GM21619 (cell line): ENCODE data around the gene SDC3.

Experiments used
- ATAC-seq: cut with Tn5 transposase; IDR thresholded peaks from one replicate; pipeline ENCODE4 v1.9.1; 2021; ENCODE audit not compliant: unreplicated experiment

The SDC3 gene

DNA sequence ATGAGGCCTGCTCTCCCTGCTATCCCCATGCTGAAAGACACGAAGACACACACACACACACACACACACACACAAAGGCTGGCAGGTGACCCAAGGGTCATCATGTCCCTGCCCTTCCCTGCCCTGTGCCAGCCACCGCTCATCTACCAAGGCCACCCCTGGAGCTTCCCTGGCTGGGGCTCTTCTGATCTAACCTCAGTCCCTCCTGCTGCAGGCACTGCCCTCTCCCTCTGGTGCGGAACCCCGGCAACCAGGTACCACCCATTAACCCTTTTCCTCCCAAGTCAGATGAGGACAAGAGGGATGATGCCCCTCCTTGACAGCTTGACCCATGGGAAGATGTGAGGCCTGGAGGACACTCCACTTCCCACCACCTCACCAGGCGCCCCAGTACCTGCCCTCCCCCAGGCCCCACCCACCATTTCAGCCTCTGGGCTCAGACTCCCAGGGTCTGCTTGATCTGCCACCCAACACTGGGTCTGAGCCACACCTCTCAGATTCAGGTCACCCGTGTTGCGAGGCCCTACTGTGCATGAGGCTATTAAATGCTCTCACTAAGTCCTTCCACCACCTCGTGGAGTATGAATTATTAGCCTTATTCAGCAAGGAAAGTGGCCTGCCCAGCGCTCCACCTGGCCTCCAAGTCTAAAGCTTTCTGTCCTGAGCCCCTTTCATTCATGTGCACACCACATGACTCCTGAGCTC, 2.5 kb downstream of the SDC3 start:
- ATAC-seq, result no peak

DNA sequence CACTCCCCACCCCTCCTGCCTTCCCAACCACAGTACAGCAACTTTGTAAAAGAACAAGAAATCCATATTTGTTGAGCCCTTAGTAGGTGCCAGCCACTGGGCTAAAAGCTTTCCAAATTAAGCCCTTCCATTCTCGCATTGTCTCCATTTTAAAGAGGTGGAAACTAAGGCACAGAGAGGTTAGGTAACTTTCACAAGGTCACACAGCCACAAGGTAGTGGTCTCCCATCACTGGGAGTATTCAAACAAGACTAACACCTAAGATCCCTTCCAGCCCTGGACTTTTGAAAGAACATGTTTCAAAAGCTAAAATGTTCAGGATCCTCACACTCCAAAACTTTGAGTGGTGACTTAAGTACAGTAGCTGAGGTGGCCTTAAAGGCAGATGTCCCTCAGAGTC, 3.2 kb downstream of the SDC3 start:
- ATAC-seq, result no peak

DNA sequence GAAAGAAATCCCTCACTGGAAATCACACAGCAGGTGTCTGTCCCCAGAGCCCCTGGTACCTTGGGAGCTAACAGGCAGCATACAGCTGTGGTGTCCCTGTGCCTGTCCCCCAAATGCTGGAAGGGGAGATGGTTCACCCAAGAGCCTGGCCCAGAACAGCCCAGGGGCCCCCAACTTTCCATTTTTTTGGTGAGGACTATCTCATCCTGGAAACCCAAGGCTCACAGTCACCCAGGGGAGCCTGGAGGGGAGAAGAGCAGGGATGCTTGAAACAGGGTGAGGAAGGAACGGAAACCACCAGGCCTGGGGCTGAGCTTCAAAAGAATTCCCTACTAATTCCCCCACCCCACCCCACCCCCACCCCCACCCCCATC, 3.6 kb downstream of the SDC3 start:
- ATAC-seq, result no peak

DNA sequence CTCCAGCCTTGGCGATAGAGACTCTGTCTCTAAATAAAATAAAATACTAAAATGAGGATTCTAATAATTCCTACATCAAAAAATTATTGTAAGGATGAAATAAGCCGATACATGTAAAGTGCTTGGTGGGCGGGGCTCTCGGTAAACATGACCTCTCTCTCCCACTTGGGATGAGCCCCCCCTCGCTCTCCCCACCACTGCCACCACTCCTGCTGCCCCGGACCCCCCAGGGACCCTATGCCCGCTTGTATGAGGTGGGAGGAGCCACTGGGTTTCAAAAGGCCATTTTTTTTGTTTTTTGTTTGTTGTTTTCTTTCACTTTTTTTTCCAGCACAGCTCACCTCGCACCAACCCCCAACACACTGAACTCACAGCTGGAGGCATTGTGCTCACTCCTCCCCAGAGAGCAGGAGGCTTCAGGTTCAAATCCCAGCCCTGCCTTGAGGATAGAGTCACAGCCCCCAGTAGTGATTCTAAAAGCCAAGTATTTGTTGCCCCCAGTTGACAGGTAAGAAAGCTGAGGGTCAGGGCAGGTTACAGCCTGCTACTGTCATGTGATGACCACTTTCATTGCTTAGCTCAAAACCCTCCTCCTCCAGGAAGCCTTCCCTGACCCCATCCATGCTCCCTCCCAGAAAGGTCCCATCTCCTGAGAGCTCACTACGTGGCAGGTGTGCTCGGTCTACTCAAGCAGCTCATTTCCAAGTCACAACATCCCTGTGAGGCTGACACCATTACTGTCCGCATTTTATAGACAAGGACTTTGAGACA, 4.2 kb downstream of the SDC3 start:
- ATAC-seq, result no peak

DNA sequence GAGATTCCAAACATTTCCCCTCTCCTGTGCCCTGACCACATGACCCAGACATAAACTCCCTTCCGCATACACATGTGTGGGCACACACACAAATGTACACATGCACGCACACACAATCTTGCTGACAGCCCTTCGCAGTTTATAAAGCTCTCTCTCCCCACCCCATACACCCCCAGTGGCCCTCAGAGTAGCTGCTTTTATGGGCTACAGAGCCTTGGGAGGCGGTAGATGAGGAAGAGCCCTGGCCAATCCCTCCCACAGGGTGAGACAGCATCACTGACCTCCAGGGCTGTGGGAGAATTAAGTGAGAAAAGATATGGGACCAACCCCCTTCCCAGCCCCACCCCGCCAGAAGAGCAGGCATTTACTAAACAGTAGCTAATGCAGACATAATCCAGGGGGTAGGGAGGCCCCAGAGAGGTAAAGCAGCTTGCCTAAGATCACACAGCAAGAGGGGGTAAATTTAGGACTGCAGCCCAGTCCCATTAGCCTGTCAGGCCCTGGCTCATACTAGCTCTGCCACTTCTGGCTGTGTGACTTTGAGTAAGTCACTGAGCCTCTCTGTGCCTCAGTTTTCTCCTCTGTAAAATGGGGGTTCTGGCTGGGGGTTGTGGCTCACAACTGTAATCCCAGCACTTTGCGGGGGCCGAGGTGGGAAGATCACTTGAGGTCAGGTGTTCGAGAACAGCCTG, 5.1 kb downstream of the SDC3 start:
- ATAC-seq, result no peak

DNA sequence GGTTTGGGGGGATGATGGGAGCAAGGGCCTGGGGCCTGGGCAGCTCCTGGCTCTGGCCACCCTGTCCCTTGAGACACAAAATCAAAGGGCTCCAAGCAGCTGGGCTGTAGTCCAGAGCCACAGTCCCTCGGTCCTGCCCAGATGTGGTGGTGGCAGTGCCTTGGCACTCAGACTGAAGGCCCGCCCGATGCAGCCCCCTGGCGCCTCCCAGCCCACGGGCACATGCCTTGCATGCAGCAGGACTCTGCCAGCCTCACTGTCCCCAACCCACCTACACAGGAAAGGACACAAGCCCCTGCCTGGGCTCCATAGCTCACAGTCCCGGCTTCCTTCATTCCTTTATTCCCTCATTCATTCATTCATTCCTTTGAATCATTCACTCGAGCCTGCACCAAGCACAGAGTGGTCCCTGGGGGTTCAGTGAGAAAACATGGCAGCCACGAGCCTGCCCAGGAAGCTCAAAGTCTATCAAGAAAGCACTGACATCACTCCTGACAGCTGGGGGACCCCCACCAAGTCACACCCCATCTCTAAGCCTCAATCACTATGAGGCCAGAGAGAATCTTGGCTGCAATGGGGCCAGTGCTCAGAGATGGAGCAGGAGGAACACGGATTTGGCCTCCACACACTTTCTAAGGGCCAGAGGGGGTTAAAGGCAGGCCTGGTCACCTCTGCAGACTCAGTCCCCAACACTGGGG, 5.8 kb downstream of the SDC3 start:
- ATAC-seq, result no peak

DNA sequence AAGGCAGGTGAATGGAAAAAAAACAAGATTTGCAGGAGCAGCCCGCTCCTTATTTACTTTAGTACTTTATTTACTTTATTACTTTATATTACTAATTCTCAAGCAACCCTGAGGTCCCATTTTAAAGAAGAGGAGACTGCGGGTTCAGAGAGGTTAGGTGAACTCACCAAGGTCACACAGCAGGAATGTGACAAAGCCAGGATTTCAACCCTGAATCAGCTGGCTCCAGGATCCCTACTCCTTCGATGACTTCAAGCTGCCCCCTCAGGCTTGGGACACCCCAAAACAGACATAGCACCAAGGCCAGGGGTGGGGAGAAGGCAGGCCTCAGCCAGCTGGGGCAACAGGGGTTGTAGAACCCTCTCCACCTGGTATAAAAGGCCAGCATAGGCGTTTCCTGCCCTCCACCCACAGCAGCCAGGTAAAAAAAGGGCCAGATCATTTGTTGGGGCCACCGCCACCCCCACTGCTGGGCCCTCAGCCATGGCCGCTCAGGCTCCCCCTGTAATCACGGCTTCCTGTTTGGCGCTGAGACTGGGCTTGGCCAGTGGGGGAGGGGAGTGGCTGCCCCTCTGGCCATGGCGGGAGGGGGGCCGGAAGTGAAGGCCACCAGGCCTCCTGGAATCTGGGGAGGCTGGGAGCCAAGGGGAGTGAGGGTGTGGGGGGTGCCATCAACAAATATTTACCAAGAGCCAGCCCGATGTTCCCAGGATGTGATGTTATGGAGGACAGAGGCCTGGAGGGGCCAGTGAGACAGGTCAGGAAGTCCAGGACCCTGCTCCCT, 6.6 kb downstream of the SDC3 start:
- ATAC-seq, result no peak

DNA sequence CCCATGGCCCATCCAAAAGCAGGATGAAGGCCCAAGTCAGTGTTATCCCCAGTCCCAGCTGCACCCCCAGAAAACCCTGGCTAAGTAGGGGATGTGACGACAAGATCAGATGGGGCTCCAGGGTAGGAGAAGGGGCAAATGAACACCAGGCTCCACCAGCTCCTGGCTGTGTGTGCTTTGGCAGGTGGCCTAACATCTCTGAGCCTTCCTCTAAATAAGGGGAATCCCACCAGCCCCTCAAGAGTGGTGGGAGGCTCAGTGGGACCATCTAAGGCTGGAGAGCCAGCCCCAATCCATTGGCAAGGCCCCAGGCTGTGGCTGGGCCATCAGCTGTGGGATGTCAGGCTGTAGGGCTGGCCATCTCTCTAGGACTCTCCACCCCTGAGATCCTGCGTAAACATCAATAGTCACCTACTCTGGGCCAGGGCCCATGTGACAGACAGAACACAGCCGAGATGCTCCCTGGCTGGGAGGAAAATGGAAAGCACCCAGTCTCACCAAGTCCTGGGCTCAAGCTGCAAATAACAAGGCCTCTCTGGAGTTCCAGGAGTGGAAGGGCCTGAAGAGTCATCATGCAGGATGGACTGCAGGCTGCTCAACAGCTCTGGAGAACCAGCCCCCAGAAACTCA, 7.5 kb downstream of the SDC3 start:
- ATAC-seq, result no peak

DNA sequence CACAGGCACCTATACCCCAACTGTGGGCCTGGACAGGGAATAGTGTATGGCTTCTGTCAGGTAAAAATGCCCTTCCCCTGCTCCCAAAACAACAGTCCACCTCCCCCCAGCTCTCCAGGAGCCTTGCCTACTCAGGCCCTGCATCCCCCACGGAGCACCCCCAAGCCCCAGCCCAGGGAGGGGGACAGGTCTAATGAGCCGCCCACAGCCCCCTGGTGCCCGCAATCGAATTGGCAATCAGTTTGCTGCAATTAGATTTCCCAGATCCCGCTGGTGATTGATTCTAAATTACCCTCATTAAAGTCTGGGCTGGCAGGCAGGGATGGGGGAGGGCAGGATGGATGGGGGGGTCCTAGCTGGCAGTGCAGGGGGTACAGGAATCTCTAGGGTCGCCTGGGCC, 8.1 kb downstream of the SDC3 start:
- no peak for ATAC-seq

DNA sequence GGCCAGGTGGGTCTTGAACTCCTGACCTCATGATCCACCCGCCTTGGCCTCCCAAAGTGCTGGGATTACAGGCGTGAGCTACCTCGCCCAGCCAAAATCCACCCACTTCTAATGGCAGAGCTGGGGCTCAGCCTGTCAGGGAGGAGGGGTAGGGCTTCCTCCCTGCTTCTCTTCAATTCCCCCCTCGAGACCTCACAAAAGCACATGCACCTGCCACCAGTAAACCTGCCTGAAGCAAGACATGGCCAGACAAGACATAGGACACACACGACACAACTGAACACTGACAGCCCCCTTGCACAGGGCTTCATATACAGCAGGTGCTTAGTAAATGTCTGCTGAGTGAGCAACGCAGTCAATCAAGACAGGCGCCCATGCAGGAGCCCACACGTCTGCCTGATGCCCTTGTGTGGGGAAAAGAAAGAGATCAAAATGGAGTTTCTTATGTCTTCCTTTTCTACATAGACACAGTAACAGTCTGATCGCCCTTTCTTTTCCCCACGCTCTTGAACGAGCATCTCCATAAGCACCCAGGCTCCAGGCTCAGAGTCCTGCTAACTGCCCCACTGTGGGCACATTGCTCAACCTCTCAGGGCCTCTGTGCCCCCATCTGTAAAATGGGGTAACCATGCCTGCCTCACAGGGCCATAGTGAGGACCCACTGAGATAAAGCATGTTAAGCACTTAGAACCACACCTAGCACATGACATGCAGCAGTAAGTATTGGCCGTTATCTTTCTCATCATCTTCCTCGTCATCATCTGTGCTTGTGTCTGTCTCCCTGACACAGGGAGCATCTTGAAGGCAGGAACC, 8.8 kb downstream of the SDC3 start:
- no peak for ATAC-seq

DNA sequence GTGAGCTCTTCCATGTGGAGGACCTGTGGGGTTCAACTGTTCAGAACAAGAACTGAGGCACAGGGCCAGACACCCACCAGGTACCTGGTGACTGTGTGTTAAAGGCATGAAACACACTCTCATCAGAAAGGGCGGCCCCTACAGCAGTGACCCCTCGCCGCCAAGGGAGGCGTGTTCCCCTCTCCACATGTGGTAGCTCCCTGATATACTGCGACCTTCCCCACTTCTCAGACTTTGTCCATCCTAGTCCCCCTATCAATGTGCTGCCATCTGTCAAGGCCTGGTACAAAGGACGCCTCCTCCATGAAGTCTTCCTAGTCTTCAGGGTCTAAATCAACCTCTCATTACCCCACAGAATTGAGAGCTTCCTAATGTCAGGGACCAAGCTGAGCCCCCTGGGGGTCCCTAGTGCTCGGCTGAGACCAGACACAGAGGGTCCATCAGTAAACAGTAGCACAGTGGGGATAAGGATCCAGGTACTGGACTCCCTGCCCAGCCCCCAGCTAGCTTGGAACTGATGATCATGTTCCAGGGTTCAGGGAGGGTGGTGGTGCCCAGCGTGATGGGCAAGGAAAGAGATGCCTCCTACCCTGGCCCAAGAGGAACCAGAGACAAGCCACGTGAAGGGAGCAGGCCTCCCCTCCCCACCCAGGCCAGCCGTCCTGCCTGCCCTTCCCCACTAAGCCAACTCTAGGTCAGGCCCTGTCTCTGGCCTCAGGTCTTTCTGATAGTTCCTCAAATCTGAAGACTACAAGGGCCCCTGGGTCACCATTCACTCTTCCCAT, 10.3 kb downstream of the SDC3 start:
- ATAC-seq, result no peak

DNA sequence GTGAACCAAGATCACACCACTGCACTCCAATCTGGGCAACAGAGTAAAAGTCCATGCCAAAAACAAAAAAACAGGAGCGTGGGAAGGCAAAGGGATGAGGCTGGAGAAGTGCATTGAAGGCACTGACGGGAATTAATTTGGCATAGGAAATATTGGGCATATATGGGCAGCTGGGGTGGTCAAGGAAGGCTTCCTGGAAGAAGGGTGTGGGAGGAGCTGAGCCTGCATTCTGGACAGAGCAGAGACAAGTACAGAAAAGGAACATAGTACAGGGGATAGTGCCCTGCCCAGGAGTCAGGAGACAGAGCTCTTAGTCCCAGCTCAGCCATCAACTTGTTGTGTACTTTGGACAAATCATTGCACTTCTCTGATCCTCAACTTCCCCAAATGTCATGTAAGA, 11.7 kb downstream of the SDC3 start:
- ATAC-seq, result no peak

DNA sequence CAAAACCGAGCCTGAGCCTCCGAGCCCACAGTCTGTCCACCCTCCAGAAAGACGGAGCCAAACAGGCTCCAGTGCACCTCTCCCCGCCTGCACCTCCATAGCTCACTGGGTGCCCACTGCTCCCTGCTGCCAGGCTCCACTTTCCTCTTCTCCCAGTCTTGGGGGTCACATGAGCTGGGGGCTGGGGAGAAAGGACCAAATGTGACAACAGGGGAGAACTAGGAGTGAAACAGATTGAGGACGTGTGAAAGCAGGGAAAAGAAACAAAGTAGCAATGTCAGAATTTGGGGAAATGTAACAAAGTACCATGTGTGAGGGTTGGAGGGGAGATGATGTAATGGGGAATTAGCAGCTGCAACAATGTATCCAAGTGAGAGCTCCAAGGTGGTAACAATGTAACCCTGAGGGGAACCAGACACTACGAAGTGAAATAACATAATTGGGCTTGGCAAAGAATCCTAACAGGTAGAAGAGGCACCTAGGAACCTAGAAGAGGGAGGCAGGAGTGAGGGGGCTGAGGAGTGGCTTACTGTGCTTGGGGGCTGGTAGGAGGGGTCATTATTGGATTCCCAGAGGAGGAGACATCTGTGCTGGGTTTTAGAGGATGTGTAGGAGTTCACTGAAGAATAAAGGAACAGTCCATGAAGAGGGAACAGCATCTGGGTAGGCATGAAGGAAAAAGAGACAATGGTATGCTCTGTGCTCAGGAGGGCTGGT, 12.5 kb downstream of the SDC3 start:
- no peak for ATAC-seq

DNA sequence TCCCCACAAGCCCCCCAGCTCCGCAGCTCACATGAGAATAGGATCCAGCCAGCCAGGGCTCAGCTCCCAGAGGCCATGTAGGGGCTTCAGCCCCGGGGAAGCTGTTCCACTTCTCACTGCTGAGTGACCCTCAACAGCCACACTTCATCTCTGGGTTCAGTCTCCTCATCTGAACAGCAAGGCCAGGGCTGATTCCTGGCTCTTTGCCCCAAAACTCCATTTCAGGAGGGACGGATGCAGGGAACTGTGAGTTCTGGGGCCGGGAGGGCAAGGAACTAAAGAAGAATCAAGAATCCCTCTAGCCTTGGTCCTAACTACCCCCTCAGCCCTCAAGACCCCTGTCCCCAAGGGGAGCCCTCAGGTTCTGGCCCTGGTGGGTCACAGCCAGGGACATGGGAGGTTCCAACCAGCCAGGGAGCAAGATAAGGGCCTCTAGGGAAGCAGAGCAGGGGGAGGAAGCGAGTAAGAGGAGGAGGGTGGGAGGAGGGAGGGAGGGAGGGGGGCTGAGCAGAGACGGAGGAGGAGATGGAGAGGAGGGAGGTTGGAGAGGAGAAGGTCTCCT, 13.1 kb downstream of the SDC3 start:
- ATAC-seq, result no peak

DNA sequence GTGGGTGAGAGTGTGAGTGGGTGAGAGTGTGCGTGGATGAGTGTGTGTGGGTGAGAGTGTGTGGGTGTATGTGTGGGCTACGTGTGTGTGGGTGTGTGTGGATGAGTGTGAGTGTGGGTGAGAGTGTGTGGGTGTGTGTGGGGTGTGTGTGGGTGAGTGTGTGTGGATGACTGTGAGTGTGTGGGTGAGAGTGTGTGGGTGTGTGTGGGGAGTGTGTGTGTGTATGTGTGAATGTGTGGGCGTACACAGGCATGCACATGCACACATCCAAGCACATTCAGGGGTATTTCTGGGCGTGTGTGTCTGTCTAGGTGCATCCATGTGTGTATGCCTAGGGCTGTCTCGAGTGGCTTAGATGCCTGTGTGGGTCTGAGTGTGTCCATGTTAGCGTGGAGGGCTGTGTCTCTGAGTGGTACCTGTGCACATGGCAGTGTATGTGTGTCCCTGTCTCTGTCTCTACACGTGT, 14.0 kb downstream of the SDC3 start:
- ATAC-seq, result no peak

DNA sequence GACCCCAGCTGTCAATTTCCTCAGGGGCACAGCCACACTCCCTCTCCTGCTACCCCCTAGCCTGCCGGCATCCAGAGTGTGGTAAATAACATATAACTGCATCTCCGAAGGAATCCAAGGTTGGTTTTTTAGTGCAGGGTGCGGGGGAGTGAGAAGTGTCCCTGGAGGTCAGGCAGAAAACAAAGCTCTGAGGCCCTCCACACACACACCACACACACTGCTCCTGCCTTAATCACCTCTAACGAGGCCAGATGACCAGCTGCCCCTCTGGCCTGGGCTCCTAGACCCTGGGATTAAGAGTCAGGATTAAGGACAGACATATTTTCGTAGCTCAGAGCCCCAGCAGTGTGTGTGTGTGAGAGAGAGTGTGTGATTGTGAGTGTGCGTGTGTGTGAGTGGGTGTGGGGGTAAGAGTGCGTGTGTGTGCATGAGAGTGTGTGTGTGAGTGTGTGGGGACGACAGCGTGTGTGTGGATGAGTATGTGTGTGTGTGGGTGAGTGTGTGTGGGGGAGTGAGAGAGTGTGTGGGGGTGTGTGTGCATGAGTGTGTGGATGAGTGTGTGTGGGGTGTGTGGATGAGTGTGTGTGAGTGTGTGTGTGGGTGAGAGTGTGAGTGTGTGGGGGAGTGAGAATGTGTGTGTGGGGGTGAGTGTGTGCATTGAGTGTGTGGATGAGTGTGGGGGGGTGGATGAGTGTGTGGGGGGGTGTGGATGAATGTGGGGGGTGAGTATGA, 14.6 kb downstream of the SDC3 start:
- no peak for ATAC-seq

DNA sequence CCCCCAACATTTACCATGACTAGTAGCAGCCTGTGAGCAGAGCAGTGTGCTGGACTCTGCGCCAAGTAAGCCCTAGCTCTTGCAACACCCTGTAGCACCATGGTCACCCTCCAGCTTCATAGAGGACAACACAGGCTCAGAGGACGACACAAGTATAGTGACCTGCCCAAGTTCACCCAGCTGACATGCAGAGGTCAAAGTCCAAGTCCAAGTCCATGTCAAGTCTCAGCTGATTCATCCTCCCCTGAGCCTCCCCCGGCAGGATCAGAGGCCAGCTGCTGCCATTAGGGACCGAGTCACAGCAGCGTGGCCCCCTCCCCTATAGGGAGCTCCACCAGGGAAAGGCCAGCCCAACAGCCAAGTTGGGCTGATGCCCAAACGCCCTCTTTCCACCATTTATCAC, 15.9 kb downstream of the SDC3 start:
- ATAC-seq, result no peak
